GM18519 (cell line): ENCODE measurements around the gene NCBP1.
"Not testable (repeated sequence)": the region's sequence is repeated elsewhere in the genome, so short reads cannot be mapped to it uniquely, and the experiment has no call there.

Experiments
- ATAC-seq: cut with Tn5 transposase; IDR thresholded peaks from one replicate; pipeline ENCODE4 v1.9.1; 2021; ENCODE audit warnings: mild to moderate bottlenecking, moderate library complexity; ENCODE audit not compliant: unreplicated experiment, low FRiP score

NCBP1 gene

DNA sequence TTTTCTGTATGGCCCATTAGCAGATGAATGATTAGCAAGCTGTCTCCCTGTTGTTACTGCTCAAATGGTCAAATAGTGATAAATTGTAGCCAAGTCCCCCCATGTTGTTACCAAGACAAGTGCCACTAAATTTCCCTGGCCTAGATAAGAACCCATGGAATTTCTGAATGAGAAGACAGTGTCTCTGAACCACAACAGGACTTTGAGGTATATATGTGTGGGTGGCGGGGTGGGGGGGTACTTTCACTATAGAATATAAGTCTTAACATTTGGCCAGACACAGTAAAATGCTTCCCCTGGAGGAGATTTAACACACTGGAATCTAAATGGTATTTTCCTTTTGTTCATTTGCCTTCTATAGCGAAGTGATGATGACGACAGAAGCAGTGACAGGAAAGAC lies 34.9 kb downstream of the NCBP1 start:
- no peak for ATAC-seq

DNA sequence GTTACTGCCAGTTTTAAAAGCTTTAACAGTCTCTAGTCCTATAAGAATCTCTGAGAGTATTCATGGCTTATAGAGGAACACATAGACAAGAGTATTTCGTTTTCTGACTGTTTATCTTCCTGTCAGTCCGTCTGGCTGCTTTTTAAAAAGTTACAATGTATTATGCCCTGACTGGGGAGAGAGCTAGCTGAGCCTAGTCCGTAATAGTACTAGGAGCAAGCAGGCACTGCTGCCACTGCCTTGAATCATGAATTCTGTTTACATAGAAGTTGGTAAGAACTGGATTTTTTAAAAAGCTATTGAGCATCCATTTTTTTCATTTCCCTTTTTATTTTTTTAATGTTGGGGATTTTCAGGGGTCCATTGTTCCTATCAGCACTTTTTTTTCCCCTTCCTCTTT lies 37.0 kb downstream of the NCBP1 start:
- ATAC-seq = no peak

DNA sequence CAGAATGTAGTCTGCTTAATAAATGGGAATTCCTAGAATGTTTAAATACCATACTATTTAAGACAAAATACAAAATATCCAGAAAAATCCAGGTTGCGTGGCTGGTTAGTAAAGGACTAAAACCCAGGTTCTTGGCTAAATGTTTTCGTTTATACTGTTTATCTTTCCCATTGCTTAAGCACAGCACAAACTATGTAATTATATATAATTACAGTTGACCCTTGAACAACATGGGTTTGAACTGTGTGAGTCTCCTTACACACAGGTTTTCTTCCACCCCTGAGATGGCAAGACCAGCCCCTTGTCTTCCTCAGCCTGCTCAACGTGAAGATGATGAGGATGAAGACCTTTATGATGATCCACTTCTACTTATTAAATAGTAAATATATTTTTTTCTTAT lies 38.8 kb downstream of the NCBP1 start:
- no peak for ATAC-seq

GRCh38 chr9:97673922-97674321 lies 40.3 kb downstream of the NCBP1 start:
- ATAC-seq = no peak

DNA sequence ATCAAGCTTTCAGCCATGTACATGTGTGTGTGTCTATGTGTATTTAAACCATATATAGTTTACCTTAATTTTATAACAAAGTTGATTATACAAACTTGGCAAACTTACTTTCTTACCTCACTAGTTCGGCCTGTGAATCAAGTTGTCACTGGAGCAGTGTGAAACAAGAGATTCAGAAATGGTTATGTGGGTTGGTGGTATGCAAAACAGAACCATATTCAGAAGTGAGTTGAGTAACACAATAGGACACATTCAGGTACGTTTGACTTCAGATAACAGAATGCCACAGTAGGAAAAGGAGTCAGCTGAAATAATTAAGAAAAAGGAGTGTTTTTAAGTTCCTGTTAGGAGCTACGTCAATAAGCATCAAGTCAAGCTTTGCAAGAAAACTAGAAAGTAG lies 42.0 kb downstream of the NCBP1 start:
- ATAC-seq = no peak

DNA sequence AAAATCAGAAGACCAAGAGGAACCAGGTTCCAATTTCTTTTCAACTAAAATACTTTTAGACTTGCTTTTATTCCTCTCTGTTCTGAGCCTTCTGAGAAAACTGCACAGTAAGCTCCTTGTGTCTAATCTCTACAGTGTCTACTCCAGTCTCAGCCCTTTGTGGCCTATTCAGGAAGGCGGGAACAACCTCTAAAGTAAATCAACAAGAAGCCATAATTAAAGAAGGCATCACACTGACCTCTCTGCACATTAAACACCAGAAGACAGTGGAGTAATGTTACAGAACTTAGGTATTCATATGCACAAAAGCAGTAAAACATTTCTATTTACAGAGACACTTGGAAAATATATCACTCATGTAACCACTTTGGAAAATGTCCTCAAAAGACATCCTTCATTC lies 48.6 kb downstream of the NCBP1 start:
- no peak for ATAC-seq

DNA sequence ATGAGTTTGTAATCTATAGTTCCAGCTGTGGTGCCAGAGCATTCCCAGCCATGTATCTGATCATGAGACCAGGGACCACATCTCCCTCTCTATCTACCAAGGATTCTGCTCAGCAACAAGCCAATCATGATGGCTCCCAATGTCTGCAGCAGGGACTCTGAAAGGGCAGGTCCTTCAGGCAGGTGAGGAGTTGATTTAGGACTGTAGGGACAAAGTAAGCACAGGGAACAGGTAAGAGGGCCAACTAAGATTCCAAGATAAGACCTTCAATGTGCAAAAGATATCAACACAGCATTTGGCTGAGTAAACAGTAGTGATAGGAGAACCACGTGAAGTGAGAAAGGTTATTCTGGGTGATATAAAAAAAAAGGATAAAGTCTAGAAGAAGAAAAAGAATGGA lies 55.0 kb downstream of the NCBP1 start:
- ATAC-seq = no peak

DNA sequence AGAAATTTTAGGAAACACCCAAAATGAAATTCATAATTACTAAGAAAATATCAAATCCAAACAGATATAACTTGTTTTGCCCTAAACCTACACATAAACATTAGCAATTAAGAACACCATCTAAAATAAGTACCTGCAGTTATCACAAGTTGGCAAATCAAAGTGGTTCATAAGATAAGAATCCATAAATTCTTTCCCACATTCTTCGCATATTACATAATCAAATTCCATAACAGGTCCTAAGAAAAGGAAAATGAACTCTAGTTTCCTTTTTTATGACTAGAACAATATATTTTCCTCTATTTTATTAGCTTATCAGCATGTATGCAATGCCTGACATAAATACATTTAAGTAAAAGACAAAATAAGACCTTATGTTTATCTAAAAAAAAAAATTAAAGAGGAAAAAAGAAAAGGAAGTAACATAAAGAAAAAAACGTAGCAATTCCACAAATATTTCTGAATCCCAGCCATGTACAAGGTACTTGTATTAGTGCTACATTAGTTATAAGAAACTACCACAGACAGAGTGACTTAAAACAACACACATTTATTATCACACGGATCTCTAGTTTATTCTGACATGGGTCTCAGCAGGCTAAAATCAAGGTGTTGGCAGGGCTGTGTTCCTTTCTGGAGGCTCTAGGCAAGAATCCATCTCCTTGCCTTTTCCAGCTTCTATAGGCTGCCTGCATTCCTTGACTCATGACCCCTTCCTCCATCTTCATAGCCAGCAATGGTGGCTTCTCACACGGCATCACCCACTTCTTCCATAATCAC lies 56.0 kb downstream of the NCBP1 start:
- no peak for ATAC-seq

DNA sequence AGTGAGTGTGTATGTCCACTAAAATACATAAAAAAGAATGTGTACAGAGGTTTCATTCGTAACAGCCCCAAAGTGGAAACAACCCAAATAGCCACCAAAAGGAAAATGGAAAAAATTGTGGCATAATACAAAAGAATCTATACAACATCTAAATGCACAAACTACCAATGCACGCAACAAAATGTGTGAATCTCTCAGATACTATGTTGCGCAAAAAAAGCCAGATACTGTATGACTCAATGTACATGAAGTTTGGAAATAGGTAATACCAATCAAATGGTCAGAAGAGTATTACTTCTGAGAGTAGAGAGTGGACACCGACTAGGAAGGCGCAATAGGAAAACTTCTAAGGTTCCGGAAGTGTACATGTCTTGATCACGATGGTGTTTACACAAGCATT lies 61.1 kb downstream of the NCBP1 start:
- no peak for ATAC-seq

GRCh38 chr9:97695390-97695789 lies 61.8 kb downstream of the NCBP1 start:
- ATAC-seq = no peak

GRCh38 chr9:97695995-97696802 lies 62.6 kb downstream of the NCBP1 start:
- no peak for ATAC-seq

- ATAC-seq = peak; percentile 86
These were observed 63.4 kb downstream of the NCBP1 start, which contains the start of gene XPA for GRCh38 chr9:97696803-97697601. Gene XPA (minus strand): TSS chr9:97697340. CDS start chr9:97697292, 48 bp downstream.

DNA sequence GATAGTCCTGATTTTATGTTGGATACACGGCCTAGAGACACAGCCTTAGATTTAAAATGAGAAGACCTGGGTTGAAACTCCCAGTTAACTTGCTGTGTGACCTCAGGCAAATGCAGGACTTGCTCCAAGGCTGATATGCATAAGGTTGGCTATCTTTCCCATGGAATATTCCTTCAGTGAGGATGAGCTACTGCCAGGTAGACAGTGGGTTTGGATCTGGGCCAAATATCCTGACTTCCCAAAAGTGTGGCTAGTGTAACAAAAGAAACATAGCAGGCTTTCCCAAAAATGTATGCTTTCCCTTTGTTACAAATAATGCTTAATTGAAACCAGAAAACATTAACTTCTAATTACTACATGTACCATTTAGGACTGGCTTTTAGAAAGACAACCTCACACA lies 64.2 kb downstream of the NCBP1 start:
- ATAC-seq = no peak

- ATAC-seq = no peak
These were observed 65.2 kb downstream of the NCBP1 start for GRCh38 chr9:97698865-97699264.

- ATAC-seq = not testable (repeated sequence)
These were observed 65.7 kb downstream of the NCBP1 start for GRCh38 chr9:97699281-97699680.

GRCh38 chr9:97699824-97700223 lies 66.2 kb downstream of the NCBP1 start:
- ATAC-seq = not testable (repeated sequence)

DNA sequence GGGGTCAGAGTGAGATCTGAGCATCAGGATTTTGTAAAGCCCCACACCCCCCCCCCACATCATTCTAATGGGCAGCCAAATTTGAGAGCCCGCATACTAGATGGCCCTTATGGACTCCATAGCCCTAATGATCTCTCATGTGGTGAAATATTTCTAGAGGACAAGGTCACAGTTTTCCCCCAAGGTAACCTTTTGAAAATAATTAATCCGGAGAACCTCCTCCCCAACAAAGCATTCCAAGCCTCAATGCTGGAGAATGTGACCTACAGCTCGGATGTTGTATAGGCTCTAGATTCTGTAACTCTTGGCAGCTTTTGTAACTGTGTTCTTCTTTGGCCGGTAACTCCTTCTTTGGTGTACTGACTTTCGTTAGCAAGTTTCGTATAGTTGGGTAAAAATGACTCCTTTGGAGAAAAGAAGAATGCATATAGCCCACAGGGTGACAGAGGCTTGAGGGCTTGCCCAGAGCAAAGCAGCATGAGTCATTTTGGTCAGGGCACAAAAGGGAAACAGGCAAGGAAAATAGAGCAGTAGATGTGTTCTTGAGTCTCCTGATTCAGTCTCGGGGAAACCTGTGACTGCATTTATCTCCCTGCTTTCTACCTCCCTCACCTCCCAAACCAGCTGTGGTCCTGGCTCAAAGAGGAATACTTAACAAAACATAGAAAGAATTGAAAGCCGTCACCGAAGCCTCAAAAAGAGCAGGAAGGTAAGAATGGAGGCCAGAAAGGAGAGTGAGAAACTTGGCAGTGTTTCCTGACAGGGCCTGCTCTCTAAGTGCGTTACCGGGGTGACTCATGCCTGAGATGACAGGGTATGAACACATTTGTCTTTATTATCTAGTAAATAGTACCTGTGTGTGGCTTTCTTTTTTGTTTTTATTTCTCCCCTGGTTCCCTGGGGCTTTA lies 70.1 kb downstream of the NCBP1 start:
- ATAC-seq = no peak

GRCh38 chr9:97704345-97704677 lies 70.7 kb downstream of the NCBP1 start:
- no peak for ATAC-seq

- ATAC-seq = no peak
These were observed 71.2 kb downstream of the NCBP1 start for GRCh38 chr9:97704851-97705250.

DNA sequence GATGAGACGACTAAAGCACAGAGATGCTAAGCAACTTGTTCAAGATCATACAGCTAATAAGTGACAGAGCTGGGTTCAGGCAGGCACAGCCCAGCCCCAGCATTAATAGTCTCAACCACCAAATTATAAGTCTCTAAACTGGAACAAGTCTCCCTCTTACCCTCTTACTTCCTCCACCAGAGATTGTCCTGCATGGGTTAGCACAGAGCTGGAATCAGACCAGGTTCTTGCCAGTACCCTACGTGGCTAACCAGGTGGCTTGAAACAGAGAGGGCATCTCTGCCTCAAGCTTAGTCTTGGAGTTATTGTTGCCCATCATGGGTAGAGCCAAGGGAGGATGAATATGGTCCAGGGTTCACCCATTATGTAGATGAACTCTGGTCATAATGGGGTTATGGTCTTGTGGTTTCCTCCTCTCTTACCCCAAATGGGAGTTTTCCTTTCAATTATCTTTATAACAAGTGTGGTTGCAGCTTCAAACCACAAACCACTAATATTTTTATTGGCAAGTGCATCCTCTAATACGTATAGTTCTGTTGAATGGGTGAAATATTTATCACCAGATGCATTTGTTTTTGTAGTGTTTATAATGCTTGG lies 71.8 kb downstream of the NCBP1 start:
- no peak for ATAC-seq
